GM10266 (cell line): ENCODE measurements around the gene NFKB1.

ENCODE experiments used
- DNase-seq: peaks from one replicate; pipeline ENCODE4 v3.0.0; 2012; ENCODE audit errors: extremely low spot score
- TF ChIP-seq, protein P1 (sequence below): IDR thresholded peaks from 2 replicates; pipeline ENCODE4 v1.5.1; 2012; ENCODE audit warnings: mild to moderate bottlenecking, low read depth; ENCODE audit not compliant: control insufficient read depth, insufficient read depth; ENCODE audit errors: missing control alignments

Gene NFKB1

DNA sequence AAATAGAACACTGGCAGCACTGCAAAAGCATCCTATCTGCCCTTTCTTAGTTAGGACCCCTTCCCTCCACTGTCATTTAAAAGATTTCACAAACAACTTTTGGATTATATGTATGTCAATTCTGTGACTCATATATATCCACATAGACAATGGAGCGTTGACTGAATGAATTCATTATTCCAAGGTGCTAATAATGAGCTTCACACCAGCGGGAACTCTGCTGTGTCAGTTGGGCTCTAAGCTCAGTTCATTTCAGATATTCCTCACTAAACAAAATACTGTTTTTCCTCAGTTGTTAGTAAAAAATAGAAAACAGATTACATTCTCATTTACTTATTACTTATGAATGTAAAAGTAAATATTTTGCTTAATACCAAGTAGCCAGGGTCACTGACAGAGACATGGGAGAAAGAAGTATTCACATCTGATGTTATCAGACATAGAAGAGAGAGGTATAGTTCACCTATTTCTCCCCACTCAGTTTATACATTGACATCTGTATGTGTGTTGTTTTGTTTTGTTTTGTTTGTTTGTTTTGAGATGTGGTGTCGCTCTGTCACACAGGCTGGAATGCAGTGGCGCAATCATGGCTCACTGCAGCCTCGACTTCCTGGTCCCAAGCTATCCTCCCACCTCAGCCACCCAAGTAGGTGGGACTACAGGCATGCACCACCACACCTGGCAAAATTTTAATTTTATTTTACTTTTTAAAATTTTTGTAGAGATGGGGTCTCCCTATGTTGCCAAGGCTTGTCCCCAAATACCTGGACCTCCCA, 10.9 kb downstream of the NFKB1 start:
- TF ChIP-seq, protein P1, sequence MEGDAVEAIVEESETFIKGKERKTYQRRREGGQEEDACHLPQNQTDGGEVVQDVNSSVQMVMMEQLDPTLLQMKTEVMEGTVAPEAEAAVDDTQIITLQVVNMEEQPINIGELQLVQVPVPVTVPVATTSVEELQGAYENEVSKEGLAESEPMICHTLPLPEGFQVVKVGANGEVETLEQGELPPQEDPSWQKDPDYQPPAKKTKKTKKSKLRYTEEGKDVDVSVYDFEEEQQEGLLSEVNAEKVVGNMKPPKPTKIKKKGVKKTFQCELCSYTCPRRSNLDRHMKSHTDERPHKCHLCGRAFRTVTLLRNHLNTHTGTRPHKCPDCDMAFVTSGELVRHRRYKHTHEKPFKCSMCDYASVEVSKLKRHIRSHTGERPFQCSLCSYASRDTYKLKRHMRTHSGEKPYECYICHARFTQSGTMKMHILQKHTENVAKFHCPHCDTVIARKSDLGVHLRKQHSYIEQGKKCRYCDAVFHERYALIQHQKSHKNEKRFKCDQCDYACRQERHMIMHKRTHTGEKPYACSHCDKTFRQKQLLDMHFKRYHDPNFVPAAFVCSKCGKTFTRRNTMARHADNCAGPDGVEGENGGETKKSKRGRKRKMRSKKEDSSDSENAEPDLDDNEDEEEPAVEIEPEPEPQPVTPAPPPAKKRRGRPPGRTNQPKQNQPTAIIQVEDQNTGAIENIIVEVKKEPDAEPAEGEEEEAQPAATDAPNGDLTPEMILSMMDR = no peak
- no peak for DNase-seq

DNA sequence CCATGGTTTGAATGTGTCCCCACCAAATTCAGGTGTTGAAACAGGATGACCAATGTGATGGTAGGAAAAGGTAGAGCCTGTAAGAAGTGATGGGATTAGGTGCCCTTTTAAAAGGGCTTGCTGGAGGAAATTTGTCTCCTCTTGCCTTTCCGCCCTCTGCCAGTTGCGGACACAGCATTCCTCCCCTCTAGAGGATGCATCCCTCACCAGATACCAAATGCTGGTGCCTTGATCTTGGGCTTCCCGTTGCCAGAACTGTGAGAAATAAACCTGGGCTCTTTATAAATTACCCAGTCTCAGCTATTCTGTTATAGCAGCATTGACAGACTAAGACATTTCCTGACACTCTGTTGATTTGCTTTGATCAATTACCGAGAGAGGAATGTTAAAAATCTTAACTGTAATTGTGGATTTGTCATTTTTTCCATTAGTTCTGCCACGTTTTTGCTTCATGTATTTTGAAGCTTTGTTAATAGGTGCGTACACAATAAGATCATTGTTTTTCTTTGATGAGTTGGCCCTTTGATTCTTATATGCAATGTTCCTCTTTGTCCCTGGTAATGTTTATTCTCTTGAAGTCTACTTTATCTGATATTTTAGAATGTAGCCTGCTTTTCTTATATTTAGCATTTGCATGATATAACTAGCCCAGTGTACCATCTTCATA, 13.3 kb downstream of the NFKB1 start:
- no peak for DNase-seq
- TF ChIP-seq, protein P1 = no peak

DNA sequence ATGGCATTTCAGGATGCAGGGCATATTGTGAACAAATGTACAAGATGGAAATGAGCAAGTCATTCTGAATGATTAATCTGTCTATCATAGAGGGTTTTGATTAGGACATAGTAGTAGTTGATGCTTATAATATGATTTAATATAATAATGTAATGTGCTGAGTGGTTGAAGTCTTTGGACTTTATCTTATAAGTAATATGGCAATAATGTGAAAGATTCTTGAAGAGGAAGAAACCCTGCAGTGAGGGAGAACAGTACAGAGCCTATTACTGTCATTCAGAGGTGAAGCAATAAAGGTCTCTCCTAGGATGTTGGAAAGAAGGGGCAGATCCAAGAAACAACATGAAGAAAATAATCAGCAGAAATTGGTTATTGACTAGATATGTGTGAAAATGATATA, 16.6 kb downstream of the NFKB1 start:
- TF ChIP-seq, protein P1 = no peak
- no peak for DNase-seq

DNA sequence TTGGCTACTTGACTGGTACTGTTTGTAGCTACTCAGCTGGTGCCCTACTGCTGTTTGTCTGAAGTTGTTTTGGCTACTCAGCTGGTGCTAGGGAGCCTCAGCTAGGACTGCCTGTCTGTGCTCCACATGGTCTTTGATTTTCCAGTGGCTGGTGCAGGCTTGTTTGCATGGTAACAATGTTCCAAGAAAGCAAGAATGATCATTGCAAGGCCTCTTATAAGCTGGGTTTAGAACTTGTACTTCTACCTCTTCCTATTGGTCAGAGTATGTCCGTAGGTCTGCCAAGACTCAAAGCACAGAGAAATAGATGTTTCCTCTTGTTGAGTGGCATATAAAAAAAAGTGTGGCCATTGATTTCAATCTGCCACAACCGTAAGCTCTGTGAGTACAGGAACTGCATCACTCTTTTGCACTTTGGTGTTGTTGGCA, 17.6 kb downstream of the NFKB1 start:
- TF ChIP-seq, protein P1 = no peak
- no peak for DNase-seq

DNA sequence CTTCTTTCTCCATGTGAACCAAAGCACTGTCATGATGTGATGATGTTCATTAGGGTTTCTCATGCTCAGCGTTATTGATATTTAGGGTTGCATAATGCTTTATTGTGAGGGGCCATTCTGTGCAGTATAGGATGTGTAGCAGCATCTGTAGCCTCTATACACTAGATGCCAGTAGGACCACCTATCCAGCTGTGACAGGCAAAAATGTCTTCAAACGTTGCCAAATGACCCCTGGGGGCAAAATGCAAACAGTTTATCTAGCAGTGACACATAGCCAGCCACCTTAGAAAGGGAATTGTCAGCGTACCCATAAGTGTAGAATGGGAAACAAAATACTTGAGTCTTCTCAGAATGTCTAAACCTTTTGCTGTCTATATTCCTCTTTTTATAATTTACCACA, 18.8 kb downstream of the NFKB1 start:
- TF ChIP-seq, protein P1 = no peak
- no peak for DNase-seq

DNA sequence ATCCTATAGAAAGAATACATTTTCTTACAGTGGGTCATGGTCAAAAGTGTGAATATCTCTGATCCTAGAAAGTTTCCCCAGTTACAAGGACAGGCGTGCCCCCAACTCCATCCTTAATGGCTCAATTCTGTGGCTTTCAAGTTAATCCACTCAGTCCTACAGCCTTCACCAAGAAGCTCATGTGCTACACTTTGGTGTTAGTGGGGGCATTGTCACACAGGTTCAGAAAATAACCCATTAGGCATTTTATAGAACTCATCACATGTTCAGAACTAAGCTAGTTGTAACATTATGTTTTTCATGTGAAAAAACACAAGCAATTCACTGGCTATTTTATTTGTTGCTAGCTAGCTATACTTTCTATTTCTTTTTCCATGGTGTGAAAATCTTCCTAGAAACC, 20.4 kb downstream of the NFKB1 start:
- no peak for DNase-seq
- TF ChIP-seq, protein P1 = no peak

DNA sequence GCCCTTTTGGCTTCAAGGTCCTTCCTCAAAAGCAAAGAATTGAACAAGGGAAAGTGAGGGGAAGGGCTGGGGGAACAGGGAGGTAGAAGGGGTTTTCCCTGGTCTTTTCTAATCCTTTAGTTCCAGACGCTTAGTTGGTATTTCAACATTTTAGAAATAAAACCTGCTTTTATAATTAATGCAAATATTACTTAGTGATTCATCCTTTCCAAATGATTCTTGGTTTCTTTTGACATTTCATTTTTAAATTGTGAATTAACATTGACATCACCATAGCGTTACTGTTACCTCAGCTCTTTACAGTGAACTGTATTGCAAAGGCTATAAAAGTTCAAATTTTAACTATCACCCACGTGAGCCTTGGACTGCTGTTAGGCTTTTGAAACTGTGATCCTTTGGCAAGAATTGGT, 20.9 kb downstream of the NFKB1 start:
- DNase-seq = no peak
- TF ChIP-seq, protein P1 = no peak
